HepG2 (cell line): ENCODE results near the gene TMOD2. TPM values are rescaled to one million over a fixed set of nuclear protein-coding genes. Genes with fewer than 3 reads are reported as not detected.

ENCODE experiments used
- ASH2L ChIP-seq: fragments of 300-600, 200-600 bp; sonication (generic); IDR thresholded peaks from 2 replicates; pipeline ENCODE4 v1.7.0; 2017; ENCODE audit warnings: low read depth, mild to moderate bottlenecking, moderate library complexity, mixed read lengths, low read length; ENCODE audit not compliant: insufficient read length
- CBX2 ChIP-seq, 2 experiments: fragments of 200-600 bp in 1 of 2; sonication (generic); formaldehyde crosslinking in 1 of 2; IDR thresholded peaks; 2 replicates each; pipeline versions ENCODE4 v1.7.0 to v1.8.1; 2018 to 2022; ENCODE audit warnings: low read depth in 2 of 2, low read length in 1 of 2, mild to moderate bottlenecking in 1 of 2, missing genetic modification reagents in 1 of 2
- DNMT1 ChIP-seq: sonication (generic); formaldehyde crosslinking; IDR thresholded peaks from 2 replicates; pipeline ENCODE4 v1.5.1; 2020; ENCODE audit warnings: mild to moderate bottlenecking, missing genetic modification reagents
- MTA1 ChIP-seq: sonication (generic); formaldehyde crosslinking; IDR thresholded peaks from 2 replicates; pipeline ENCODE4 v1.4.0; 2020; ENCODE audit warnings: missing genetic modification reagents, mild to moderate bottlenecking, borderline replicate concordance
- MXD4 ChIP-seq: IDR thresholded peaks from 2 replicates; pipeline ENCODE4 v1.6.1; 2016; ENCODE audit warnings: mild to moderate bottlenecking, missing biosample characterization, missing genetic modification reagents
- MYC ChIP-seq: sonication (generic); formaldehyde crosslinking; IDR thresholded peaks from 2 replicates; pipeline ENCODE4 v1.9.0; 2021; ENCODE audit warnings: missing genetic modification reagents, borderline replicate concordance
- NR3C1 ChIP-seq: sonication (generic); formaldehyde crosslinking; IDR thresholded peaks from 2 replicates; pipeline ENCODE4 v1.4.0; 2020; ENCODE audit warnings: missing genetic modification reagents
- TAF1 ChIP-seq: sonication (generic); formaldehyde crosslinking; IDR thresholded peaks from 2 replicates; pipeline ENCODE4 v1.4.0; 2020; ENCODE audit warnings: missing genetic modification reagents
- ZKSCAN8 ChIP-seq: IDR thresholded peaks from 2 replicates; pipeline ENCODE4 v1.6.1; 2016; ENCODE audit warnings: borderline replicate concordance, missing genetic modification reagents, missing compliant biosample characterization
- ZNF280D ChIP-seq: sonication (generic); formaldehyde crosslinking; IDR thresholded peaks from 2 replicates; pipeline ENCODE4 v1.5.1; 2020; ENCODE audit warnings: mild to moderate bottlenecking, missing genetic modification reagents
- ZNF496 ChIP-seq: sonication (generic); formaldehyde crosslinking; IDR thresholded peaks from 2 replicates; pipeline ENCODE4 v1.8.1; 2023; ENCODE audit warnings: mild to moderate bottlenecking, moderate library complexity, missing genetic modification reagents; ENCODE audit not compliant: insufficient replicate concordance
- ZNF503 ChIP-seq: sonication (generic); formaldehyde crosslinking; IDR thresholded peaks from 2 replicates; pipeline ENCODE4 v1.4.0; 2020; ENCODE audit warnings: missing genetic modification reagents
- ZNF609 ChIP-seq: sonication (generic); formaldehyde crosslinking; IDR thresholded peaks from 2 replicates; pipeline ENCODE4 v1.4.0; 2020; ENCODE audit warnings: mild to moderate bottlenecking, missing genetic modification reagents, borderline replicate concordance
- ZNF800 ChIP-seq: sonication (generic); formaldehyde crosslinking; IDR thresholded peaks from 2 replicates; pipeline ENCODE4 v1.4.0; 2020; ENCODE audit warnings: missing genetic modification reagents
- ZNF891 ChIP-seq: sonication (generic); formaldehyde crosslinking; IDR thresholded peaks from 2 replicates; pipeline ENCODE4 v1.5.0; 2020; ENCODE audit warnings: mild to moderate bottlenecking, missing genetic modification reagents
- polyA plus RNA-seq, 8 experiments: library from polyadenylated mRNA; depleted of rRNA in 3 of 8; stranded (reverse) in 7 of 8; unstranded in 1 of 8; fragments of >200 nt; fragmentation: Illumina TruSeq in 4 of 8; extraction: Trizol in 4 of 8; gene quantifications; 2 replicates each; pipeline versions ENCODE4 v1.2.1 to v1.2.3, GENCODE V29; 2011 to 2016; ENCODE audit warnings: low read depth in 4 of 8, missing spikeins in 1 of 8, mixed read lengths in 1 of 8; ENCODE audit not compliant: insufficient read depth in 1 of 8
- total RNA-seq, 5 experiments: library from RNA; depleted of rRNA; stranded (reverse); fragments of >200 nt; fragmentation: Illumina TruSeq; extraction: Trizol; gene quantifications; 2 replicates each; pipeline ENCODE4 v1.2.3, GENCODE V29; 2016; ENCODE audit warnings: low read depth in 1 of 5

TMOD2 gene
- total and polyA plus RNA-seq, 2 of the 13 experiments (the other 11 are each of a cell fraction or from before 2014, with no cell fraction given), result 0.01 to 0.02 TPM

- TF ChIP-seq ZNF800 (CRISPR knock-in tag), result 0 out of 2 replicates have a peak, but pooled peaks have one; percentile 43
- TF ChIP-seq MYC (CRISPR knock-in tag), result peak; percentile 18; the same call in 1 of the 2 replicates
- no peak for TF ChIP-seq NR3C1 (CRISPR knock-in tag)
- 0 out of 2 replicates have a peak, but pooled peaks have one; percentile 45 for TF ChIP-seq ZNF891 (CRISPR knock-in tag)
- TF ChIP-seq ASH2L, result peak; percentile 66
- no peak for TF ChIP-seq CBX2 (IDR thresholded peaks at IDR 0.05; ENCODE audit: low read depth, low read length)
- no peak for TF ChIP-seq CBX2 (CRISPR knock-in tag; IDR thresholded peaks at IDR 0.05; ENCODE audit: low read depth)
- TF ChIP-seq ZNF609 (CRISPR knock-in tag), result peak; percentile 3; the same call in 1 of the 2 replicates
- TF ChIP-seq ZNF496 (CRISPR knock-in tag), result no peak
- no peak for TF ChIP-seq ZKSCAN8 (CRISPR knock-in tag)
- no peak for TF ChIP-seq ZNF503
- TF ChIP-seq ZNF280D, result no peak
- TF ChIP-seq MXD4 (CRISPR knock-in tag), result peak; percentile 48; the same call in 1 of the 2 replicates
- TF ChIP-seq MTA1 (CRISPR knock-in tag), result no peak
- peak; percentile 89 for TF ChIP-seq TAF1 (CRISPR knock-in tag)
- TF ChIP-seq DNMT1, result no peak
Observed at GRCh38 chr15:51829376-51830275, 78.2 kb downstream of the TMOD2 start, which contains the start of gene TMOD3 (continued).
